Measurements from ENCODE around the gene CACNA1A.

CACNA1A gene

GRCh38 chr19:13437919-13438618 lies 68.2 kb downstream of the CACNA1A start (continued):
- no peak for TF ChIP-seq ZNF112 (tag by site-specific recombination; IDR thresholded peaks at IDR 0.05)
- TF ChIP-seq PRDM6 (tag by site-specific recombination; IDR thresholded peaks at IDR 0.05): no peak
- no peak for TF ChIP-seq ZNF362 (tag by site-specific recombination; IDR thresholded peaks at IDR 0.05)

GRCh38 chr19:13436352-13436751 lies 69.9 kb downstream of the CACNA1A start:
- Histone ChIP-seq H3K4me3 (ENCODE audit: low read depth, low read length) (no peak overlapping the region), H3K4me1 (ENCODE audit: control insufficient read depth, insufficient read depth, low read length) (no peaks in the 10 kb centered on the region), H3K27ac (ENCODE audit: extremely low read depth, low read depth, low read length) (no peak overlapping the region), H3K36me3 (ENCODE audit: control insufficient read depth in 2 of 2, insufficient read depth in 1 of 2, low read length in 2 of 2) (no peaks in the 10 kb centered on the region), H3K9me3 (ENCODE audit: control insufficient read depth, insufficient read depth, low read depth, low read length) (no peaks in the 10 kb centered on the region)
- peak; percentile 65; the same call in 1 of the 2 replicates for TF ChIP-seq ZNF24 (tag by site-specific recombination; IDR thresholded peaks at IDR 0.05)
- TF ChIP-seq ZNF580 (tag by site-specific recombination; IDR thresholded peaks at IDR 0.05): no peak
- ChIA-PET POLR2A (no interaction called here), CTCF (no interaction called here)

GRCh38 chr19:13430790-13431582 lies 75.3 kb downstream of the CACNA1A start:
- Histone ChIP-seq H3K4me1 (ENCODE audit: control insufficient read depth, insufficient read depth, low read length) (no peaks in the 10 kb centered on the region), H3K27ac (ENCODE audit: extremely low read depth, low read depth, low read length) (no peak overlapping the region), H3K9me3 (ENCODE audit: control insufficient read depth, insufficient read depth, low read depth, low read length) (no peaks in the 10 kb centered on the region), H3K4me3 (ENCODE audit: low read depth, low read length) (no peak overlapping the region), H3K36me3 (ENCODE audit: control insufficient read depth in 2 of 2, insufficient read depth in 1 of 2, low read length in 2 of 2) (no peaks in the 10 kb centered on the region)
- CTCF ChIA-PET: interaction anchor here (0.5 to 1.9 kb wide), 13 partner anchors 10 to 337 kb away, joined by 3 to 8 read pairs (median 4); no protein-coding TSS in a partner anchor
- no peak for TF ChIP-seq ZNF24 (tag by site-specific recombination; IDR thresholded peaks at IDR 0.05)
- TF ChIP-seq ZNF623 (tag by site-specific recombination; IDR thresholded peaks at IDR 0.05): peak; percentile 91
- TF ChIP-seq ZNF654 (tag by site-specific recombination; IDR thresholded peaks at IDR 0.05; ENCODE audit: low read depth): peak; percentile 38
- TF ChIP-seq YY2 (tag by site-specific recombination; IDR thresholded peaks at IDR 0.05): no peak
- POLR2A ChIA-PET: no interaction called here

GRCh38 chr19:13429563-13429962 lies 76.7 kb downstream of the CACNA1A start:
- ChIA-PET POLR2A (interaction anchor here (0.5 kb wide), 1 partner anchor 142 kb away, joined by 4 read pairs; no protein-coding TSS in a partner anchor), CTCF (interaction anchor here (0.6 to 3.9 kb wide), 13 partner anchors 9 to 452 kb away, joined by 3 to 21 read pairs (median 3); no protein-coding TSS in a partner anchor)
- no peak overlapping the region for H3K4me3 ChIP-seq (ENCODE audit: low read depth, low read length)
- no peaks in the 10 kb centered on the region for H3K4me1 ChIP-seq (ENCODE audit: control insufficient read depth, insufficient read depth, low read length)
- H3K27ac ChIP-seq (ENCODE audit: extremely low read depth, low read depth, low read length): no peak overlapping the region
- no peaks in the 10 kb centered on the region for H3K9me3 ChIP-seq (ENCODE audit: control insufficient read depth, insufficient read depth, low read depth, low read length)
- H3K36me3 ChIP-seq (ENCODE audit: control insufficient read depth in 2 of 2, insufficient read depth in 1 of 2, low read length in 2 of 2): no peaks in the 10 kb centered on the region
- TF ChIP-seq INSM2 (tag by site-specific recombination; IDR thresholded peaks at IDR 0.05) (no peak), ZBTB49 (tag by site-specific recombination; IDR thresholded peaks at IDR 0.05; ENCODE audit: low read depth) (no peak), ZNF26 (tag by site-specific recombination; IDR thresholded peaks at IDR 0.05) (no peak), ZNF776 (tag by site-specific recombination; IDR thresholded peaks at IDR 0.05; ENCODE audit: borderline replicate concordance) (no peak), ZNF585B (tag by site-specific recombination; IDR thresholded peaks at IDR 0.05) (no peak), ZBTB48 (tag by site-specific recombination; IDR thresholded peaks at IDR 0.05) (no peak), ZNF239 (tag by site-specific recombination; IDR thresholded peaks at IDR 0.05) (no peak)

Data from HEK293 (cell line).